K562 (cell line): ENCODE results near the gene POLN. TPM values are rescaled to one million over a fixed set of nuclear protein-coding genes. Genes with fewer than 3 reads are reported as not detected.

Experiments
- ASH1L ChIP-seq: fragments of 450-650 bp; IDR thresholded peaks from 2 replicates; pipeline ENCODE4 v1.6.1; 2018; ENCODE audit warnings: borderline replicate concordance, mild to moderate bottlenecking, low read depth; ENCODE audit not compliant: partially characterized antibody
- CBX1 ChIP-seq: sonication (generic); IDR thresholded peaks from 2 replicates; pipeline ENCODE4 v1.6.1; 2016; ENCODE audit warnings: antibody characterized with exemption, low read depth, mild to moderate bottlenecking
- CREM ChIP-seq: IDR thresholded peaks from 2 replicates; pipeline ENCODE4 v1.6.1; 2014; ENCODE audit warnings: antibody characterized with exemption, low read depth
- HNRNPK ChIP-seq: fragments of 200-400 bp; formaldehyde crosslinking; IDR thresholded peaks from one replicate; pipeline ENCODE4 v1.6.1; 2018; ENCODE audit warnings: mild to moderate bottlenecking, low read depth, low read length; ENCODE audit not compliant: poor library complexity, severe bottlenecking
- PCBP2 ChIP-seq: fragments of 200-400 bp; formaldehyde crosslinking; IDR thresholded peaks from 2 replicates; pipeline ENCODE4 v1.6.1; 2018; ENCODE audit warnings: low read length, low read depth, mild to moderate bottlenecking, moderate library complexity; ENCODE audit not compliant: poor library complexity, severe bottlenecking
- PHTF2 ChIP-seq: fragments of 250-450 bp; sonication (Bioruptor Pico); IDR thresholded peaks from 2 replicates; pipeline ENCODE4 v1.5.0; 2021; ENCODE audit warnings: mild to moderate bottlenecking
- POLR2AphosphoS5 ChIP-seq: IDR thresholded peaks from 2 replicates; pipeline ENCODE4 v1.6.1; 2011; ENCODE audit warnings: mild to moderate bottlenecking, low read depth, low read length, moderate library complexity; ENCODE audit not compliant: control insufficient read depth, insufficient read depth
- SMAD1 ChIP-seq: fragments of 150-350 bp; IDR thresholded peaks from 2 replicates; pipeline ENCODE4 v1.6.1; 2014; ENCODE audit warnings: low read length, low read depth; ENCODE audit not compliant: partially characterized antibody
- TBP ChIP-seq: optimal IDR thresholded peaks from 2 replicates; pipeline ENCODE3; 2011; ENCODE audit warnings: low read depth, low read length, improper control_type of control experiment
- ZFP30 ChIP-seq: fragments of 250-450 bp; sonication (Bioruptor Pico); IDR thresholded peaks from 2 replicates; pipeline ENCODE4 v1.8.0; 2022; ENCODE audit warnings: moderate library complexity, mild to moderate bottlenecking, inconsistent platforms, borderline replicate concordance
- ZFPM2 ChIP-seq: fragments of 250-450 bp; sonication (Bioruptor Pico); IDR thresholded peaks from 2 replicates; pipeline ENCODE4 v1.5.1; 2022; ENCODE audit warnings: mild to moderate bottlenecking
- ZNF311 ChIP-seq: fragments of 250-450 bp; sonication (Bioruptor Pico); IDR thresholded peaks from 2 replicates; pipeline ENCODE4 v1.4.0; 2020; ENCODE audit warnings: mild to moderate bottlenecking, moderate library complexity
- ZNF316 ChIP-seq: fragments of 450-650 bp; IDR thresholded peaks from 2 replicates; pipeline ENCODE4 v1.6.1; 2016
- ZNF431 ChIP-seq: sonication (generic); formaldehyde crosslinking; IDR thresholded peaks from 2 replicates; pipeline ENCODE4 v1.8.0; 2022; ENCODE audit warnings: mild to moderate bottlenecking, missing genetic modification reagents
- ZSCAN29 ChIP-seq: fragments of 450-650 bp; IDR thresholded peaks from 2 replicates; pipeline ENCODE4 v1.6.1; 2017
- polyA plus RNA-seq, 8 experiments: library from polyadenylated mRNA; depleted of rRNA in 4 of 8; stranded (reverse) in 5 of 8; unstranded in 3 of 8; fragments of >200 nt; fragmentation: Nextera tagmentation in 2 of 8; fragmentation: Illumina TruSeq in 1 of 8; extraction: Ambion mirVana in 2 of 8; extraction: Trizol in 1 of 8; gene quantifications; 2 replicates each; pipeline versions ENCODE4 v1.2.1 to v1.2.3, GENCODE V29; 2011 to 2014; ENCODE audit warnings: inconsistent platforms in 1 of 8, missing spikeins in 1 of 8
- total RNA-seq, 7 experiments: library from RNA; depleted of rRNA in 6 of 7; stranded (reverse); fragments of >200 nt in 6 of 7; fragmentation: Illumina TruSeq in 2 of 7; extraction: Trizol in 2 of 7; gene quantifications; 2 replicates each; pipeline versions ENCODE4 v1.2.1 to v1.2.3, GENCODE V29; 2011 to 2021; ENCODE audit warnings: low replicate concordance in 1 of 7
- TF ChIP-seq, protein P1 (sequence below): sonication (generic); formaldehyde crosslinking; IDR thresholded peaks from 2 replicates; pipeline ENCODE4 v1.8.0; 2022; ENCODE audit warnings: mild to moderate bottlenecking, missing genetic modification reagents, borderline replicate concordance
- TF ChIP-seq, protein P2 (sequence below), 2 experiments: fragments of 450-650 bp; IDR thresholded peaks; 2 replicates each; pipeline ENCODE4 v1.6.1; 2018; ENCODE audit warnings: mild to moderate bottlenecking in 2 of 2, low read depth in 1 of 2; ENCODE audit not compliant: partially characterized antibody in 2 of 2
- TF ChIP-seq, protein P3 (sequence below): fragments of 450-650 bp; IDR thresholded peaks from 2 replicates; pipeline ENCODE4 v1.6.1; 2016; ENCODE audit warnings: borderline replicate concordance

Gene POLN
- total and polyA plus RNA-seq, 9 of the 15 experiments (the other 6 are each of a cell fraction or from before 2014, with no cell fraction given), result 0.08 to 0.91 (median 0.32) TPM

DNA sequence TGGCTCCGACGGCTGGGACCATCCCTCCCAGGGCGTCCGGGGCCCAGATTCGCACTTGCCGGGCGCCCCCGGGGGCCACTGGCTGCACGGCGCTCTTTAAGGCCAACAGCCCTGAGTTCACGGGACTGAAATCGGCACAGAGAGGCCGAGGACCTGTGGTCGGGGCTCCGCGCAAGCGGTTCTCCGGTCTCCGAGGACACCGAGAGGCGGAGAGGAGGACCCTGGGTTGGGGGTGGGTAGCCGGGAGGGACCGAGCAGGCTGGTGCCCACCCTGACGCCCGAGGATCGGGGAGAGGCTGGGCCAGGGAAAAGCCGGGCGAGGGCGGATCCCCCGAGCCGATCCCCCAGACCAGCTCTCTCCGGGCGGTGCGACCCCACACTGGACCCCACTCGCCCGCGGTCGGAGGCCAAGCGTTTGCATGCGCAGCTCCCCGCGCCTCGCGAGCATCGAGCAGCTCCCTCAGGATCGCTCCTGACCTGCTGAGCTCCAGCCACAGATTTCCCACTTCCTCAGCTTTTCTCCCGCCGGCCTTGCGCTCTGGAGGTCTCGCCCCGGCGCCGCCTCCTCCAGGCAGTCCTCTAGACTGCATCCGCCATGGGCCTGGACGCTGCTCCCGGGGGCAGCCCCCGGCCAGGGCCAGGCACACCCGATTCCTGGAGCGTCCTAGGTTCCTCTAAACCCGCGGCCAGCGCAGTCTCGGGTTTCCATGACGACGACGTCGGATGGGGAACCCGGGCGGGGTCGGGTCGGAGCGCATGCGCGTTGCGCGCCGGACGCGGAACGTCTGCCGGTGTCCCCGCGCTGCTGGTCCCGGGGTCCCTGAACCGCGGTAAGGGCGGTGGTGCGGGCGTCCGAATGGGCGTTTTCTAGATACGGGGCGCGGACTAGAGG, 200.4 kb downstream of the POLN start (continued):
- no peak for TF ChIP-seq HNRNPK
- peak; percentile 97 for TF ChIP-seq CBX1
- TF ChIP-seq ZNF431 (CRISPR knock-in tag), result no peak
- no peak for TF ChIP-seq ZNF316
- TF ChIP-seq, protein P1, sequence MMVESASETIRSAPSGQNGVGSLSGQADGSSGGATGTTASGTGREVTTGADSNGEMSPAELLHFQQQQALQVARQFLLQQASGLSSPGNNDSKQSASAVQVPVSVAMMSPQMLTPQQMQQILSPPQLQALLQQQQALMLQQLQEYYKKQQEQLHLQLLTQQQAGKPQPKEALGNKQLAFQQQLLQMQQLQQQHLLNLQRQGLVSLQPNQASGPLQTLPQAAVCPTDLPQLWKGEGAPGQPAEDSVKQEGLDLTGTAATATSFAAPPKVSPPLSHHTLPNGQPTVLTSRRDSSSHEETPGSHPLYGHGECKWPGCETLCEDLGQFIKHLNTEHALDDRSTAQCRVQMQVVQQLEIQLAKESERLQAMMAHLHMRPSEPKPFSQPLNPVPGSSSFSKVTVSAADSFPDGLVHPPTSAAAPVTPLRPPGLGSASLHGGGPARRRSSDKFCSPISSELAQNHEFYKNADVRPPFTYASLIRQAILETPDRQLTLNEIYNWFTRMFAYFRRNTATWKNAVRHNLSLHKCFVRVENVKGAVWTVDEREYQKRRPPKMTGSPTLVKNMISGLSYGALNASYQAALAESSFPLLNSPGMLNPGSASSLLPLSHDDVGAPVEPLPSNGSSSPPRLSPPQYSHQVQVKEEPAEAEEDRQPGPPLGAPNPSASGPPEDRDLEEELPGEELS, result no peak
- TF ChIP-seq, protein P2, sequence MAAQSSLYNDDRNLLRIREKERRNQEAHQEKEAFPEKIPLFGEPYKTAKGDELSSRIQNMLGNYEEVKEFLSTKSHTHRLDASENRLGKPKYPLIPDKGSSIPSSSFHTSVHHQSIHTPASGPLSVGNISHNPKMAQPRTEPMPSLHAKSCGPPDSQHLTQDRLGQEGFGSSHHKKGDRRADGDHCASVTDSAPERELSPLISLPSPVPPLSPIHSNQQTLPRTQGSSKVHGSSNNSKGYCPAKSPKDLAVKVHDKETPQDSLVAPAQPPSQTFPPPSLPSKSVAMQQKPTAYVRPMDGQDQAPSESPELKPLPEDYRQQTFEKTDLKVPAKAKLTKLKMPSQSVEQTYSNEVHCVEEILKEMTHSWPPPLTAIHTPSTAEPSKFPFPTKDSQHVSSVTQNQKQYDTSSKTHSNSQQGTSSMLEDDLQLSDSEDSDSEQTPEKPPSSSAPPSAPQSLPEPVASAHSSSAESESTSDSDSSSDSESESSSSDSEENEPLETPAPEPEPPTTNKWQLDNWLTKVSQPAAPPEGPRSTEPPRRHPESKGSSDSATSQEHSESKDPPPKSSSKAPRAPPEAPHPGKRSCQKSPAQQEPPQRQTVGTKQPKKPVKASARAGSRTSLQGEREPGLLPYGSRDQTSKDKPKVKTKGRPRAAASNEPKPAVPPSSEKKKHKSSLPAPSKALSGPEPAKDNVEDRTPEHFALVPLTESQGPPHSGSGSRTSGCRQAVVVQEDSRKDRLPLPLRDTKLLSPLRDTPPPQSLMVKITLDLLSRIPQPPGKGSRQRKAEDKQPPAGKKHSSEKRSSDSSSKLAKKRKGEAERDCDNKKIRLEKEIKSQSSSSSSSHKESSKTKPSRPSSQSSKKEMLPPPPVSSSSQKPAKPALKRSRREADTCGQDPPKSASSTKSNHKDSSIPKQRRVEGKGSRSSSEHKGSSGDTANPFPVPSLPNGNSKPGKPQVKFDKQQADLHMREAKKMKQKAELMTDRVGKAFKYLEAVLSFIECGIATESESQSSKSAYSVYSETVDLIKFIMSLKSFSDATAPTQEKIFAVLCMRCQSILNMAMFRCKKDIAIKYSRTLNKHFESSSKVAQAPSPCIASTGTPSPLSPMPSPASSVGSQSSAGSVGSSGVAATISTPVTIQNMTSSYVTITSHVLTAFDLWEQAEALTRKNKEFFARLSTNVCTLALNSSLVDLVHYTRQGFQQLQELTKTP (IDR thresholded peaks at IDR 0.05; ENCODE audit: low read depth in 1 of 2, partially characterized antibody in 2 of 2), result no peak
- TF ChIP-seq ZFP30 (CRISPR knock-in tag), result no peak
- TF ChIP-seq SMAD1, result no peak
- no peak for TF ChIP-seq ZNF311 (CRISPR knock-in tag)
- TF ChIP-seq CREM, result 0 out of 2 replicates have a peak, but pooled peaks have one; percentile 17
- no peak for TF ChIP-seq PHTF2 (CRISPR knock-in tag)
- TF ChIP-seq, protein P3, sequence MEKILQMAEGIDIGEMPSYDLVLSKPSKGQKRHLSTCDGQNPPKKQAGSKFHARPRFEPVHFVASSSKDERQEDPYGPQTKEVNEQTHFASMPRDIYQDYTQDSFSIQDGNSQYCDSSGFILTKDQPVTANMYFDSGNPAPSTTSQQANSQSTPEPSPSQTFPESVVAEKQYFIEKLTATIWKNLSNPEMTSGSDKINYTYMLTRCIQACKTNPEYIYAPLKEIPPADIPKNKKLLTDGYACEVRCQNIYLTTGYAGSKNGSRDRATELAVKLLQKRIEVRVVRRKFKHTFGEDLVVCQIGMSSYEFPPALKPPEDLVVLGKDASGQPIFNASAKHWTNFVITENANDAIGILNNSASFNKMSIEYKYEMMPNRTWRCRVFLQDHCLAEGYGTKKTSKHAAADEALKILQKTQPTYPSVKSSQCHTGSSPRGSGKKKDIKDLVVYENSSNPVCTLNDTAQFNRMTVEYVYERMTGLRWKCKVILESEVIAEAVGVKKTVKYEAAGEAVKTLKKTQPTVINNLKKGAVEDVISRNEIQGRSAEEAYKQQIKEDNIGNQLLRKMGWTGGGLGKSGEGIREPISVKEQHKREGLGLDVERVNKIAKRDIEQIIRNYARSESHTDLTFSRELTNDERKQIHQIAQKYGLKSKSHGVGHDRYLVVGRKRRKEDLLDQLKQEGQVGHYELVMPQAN, result no peak
- TF ChIP-seq ZFPM2 (CRISPR knock-in tag), result no peak
- TF ChIP-seq PCBP2, result no peak
- TF ChIP-seq ZSCAN29, result no peak
- no peak for TF ChIP-seq ASH1L
- no peak for TF ChIP-seq TBP
- TF ChIP-seq POLR2AphosphoS5, result no peak
